ENCODE data around the gene RNF212B. TPM values are rescaled to one million over a fixed set of nuclear protein-coding genes. Genes with fewer than 3 reads are reported as not detected.

The RNF212B gene
- total RNA-seq, 1 experiment from 2014 or later: 0.39 TPM

DNA sequence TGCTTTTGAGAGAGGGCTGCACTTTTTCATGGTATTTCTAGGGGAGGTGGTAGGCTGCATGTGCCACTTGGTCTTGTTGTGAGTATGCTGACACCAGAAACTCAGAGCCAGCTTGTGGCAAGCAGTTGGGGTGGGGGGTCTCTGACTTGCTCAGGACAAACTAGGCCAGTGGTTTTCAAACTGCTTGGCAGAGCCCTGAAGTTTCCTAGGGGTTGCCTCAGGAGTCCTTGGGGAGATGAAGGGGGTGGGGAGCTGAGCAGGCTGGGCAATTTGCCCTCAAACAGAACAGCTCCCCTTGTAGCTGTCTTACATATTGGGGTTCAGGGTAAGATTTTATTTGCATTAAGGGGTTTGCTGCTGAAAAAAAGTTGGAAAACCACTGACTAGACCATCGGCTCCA is 72.8 kb downstream of the RNF212B start:
- Histone ChIP-seq H3K23me2 (ENCODE audit: insufficient read length, low read depth, low read length, poor library complexity, severe bottlenecking) (peaks cover 8% of the 10 kb centered on the region), H3K4ac (ENCODE audit: low read depth, low read length) (no peak overlapping the region), H4K20me1 (ENCODE audit: control insufficient read depth, insufficient read depth, insufficient read length) (no peaks in the 10 kb centered on the region), H3K79me1 (ENCODE audit: insufficient read depth, low read depth, low read length, poor library complexity, severe bottlenecking) (peaks cover 6% of the 10 kb centered on the region), H2BK20ac (ENCODE audit: low read depth, low read length, poor library complexity, severe bottlenecking) (no peak overlapping the region), H4K91ac (ENCODE audit: insufficient read length, low read depth, low read length) (no peak overlapping the region), H3K23ac (ENCODE audit: insufficient read length, low read depth, low read length) (no peak overlapping the region), H4K8ac (replicated peaks; ENCODE audit: insufficient read length, low read depth, low read length) (no peak overlapping the region), H2AK5ac (ENCODE audit: insufficient read length, low read length) (no peak overlapping the region), H3K9ac (ENCODE audit: extremely low read depth, insufficient read length, low read length) (no peak overlapping the region), H3K14ac (ENCODE audit: insufficient read depth, low read length) (no peak overlapping the region), H2BK120ac (ENCODE audit: low read depth, low read length, poor library complexity, severe bottlenecking) (no peak overlapping the region), H2BK12ac (ENCODE audit: insufficient read length, low read depth, low read length) (no peak overlapping the region), H3K4me1 (ENCODE audit: insufficient read depth, low read length) (no peaks in the 10 kb centered on the region; the same call in 1 of the 2 replicates), H4K5ac (ENCODE audit: insufficient read length, low read depth, low read length) (no peak overlapping the region), H3K27me3 (ENCODE audit: insufficient read depth, low read length) (no peaks in the 10 kb centered on the region), H3K56ac (ENCODE audit: insufficient read length, low read depth, low read length) (no peak overlapping the region), H3K27ac (ENCODE audit: insufficient read length, low read depth, low read length) (no peak overlapping the region), H3K9me3 (ENCODE audit: control insufficient read depth, low read depth, low read length) (no peaks in the 10 kb centered on the region), H2AFZ (ENCODE audit: low read length) (no peak overlapping the region), H3K79me2 (ENCODE audit: insufficient read depth, low read length) (no peaks in the 10 kb centered on the region), H2BK5ac (ENCODE audit: insufficient read length, low read length) (no peak overlapping the region), H3K18ac (ENCODE audit: insufficient read length, low read depth, low read length) (no peak overlapping the region), H2BK15ac (ENCODE audit: low read depth, low read length) (no peak overlapping the region), H3T11ph (ENCODE audit: low read length) (no peak overlapping the region), H3K4me2 (ENCODE audit: insufficient read depth, insufficient read length, low read length) (no peak overlapping the region)
- Mint-ChIP-seq H3K36me3 (ENCODE audit: insufficient read depth in 1 of 3, low read depth in 3 of 3) (peaks cover 25 to 26% (median 25%) of the 10 kb centered on the region in 3 experiments), H3K27me3 (ENCODE audit: low read depth) (no peaks in the 10 kb centered on the region), H3K4me1 (peaks cover 17 to 18% of the 10 kb centered on the region in 2 experiments), H3K9me3 (no peaks in the 10 kb centered on the region), H3K27ac (no peak overlapping the region), H3K4me3 (no peak overlapping the region)
- TF ChIP-seq, protein P1, sequence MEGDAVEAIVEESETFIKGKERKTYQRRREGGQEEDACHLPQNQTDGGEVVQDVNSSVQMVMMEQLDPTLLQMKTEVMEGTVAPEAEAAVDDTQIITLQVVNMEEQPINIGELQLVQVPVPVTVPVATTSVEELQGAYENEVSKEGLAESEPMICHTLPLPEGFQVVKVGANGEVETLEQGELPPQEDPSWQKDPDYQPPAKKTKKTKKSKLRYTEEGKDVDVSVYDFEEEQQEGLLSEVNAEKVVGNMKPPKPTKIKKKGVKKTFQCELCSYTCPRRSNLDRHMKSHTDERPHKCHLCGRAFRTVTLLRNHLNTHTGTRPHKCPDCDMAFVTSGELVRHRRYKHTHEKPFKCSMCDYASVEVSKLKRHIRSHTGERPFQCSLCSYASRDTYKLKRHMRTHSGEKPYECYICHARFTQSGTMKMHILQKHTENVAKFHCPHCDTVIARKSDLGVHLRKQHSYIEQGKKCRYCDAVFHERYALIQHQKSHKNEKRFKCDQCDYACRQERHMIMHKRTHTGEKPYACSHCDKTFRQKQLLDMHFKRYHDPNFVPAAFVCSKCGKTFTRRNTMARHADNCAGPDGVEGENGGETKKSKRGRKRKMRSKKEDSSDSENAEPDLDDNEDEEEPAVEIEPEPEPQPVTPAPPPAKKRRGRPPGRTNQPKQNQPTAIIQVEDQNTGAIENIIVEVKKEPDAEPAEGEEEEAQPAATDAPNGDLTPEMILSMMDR (conservative IDR thresholded peaks at IDR 0.05): no peak
- no peak for DNase-seq
- whole genome bisulfite sequencing (ENCODE audit: extremely low coverage, insufficient read length, low lambda C conversion rate): no CpG with 5 or more reads among the region's 1 CpG
